ENCODE data around the gene MAPKAP1.

The MAPKAP1 gene

GRCh38 chr9:125393426-125393825 lies 313.6 kb downstream of the MAPKAP1 start:
- no peak for DNase-seq

GRCh38 chr9:125391704-125392103 lies 315.3 kb downstream of the MAPKAP1 start:
- no peak for DNase-seq

- no peak for DNase-seq
Observed at GRCh38 chr9:125388978-125389377, 318.0 kb downstream of the MAPKAP1 start.

- DNase-seq = no peak
Observed at GRCh38 chr9:125387861-125388524, 319.0 kb downstream of the MAPKAP1 start.

Data from hypothalamus (tissue), 51 donors.